Activated CD8-positive, alpha-beta T cell treated with anti-CD3 and anti-CD28 coated beads for 36 hours (primary cell): ENCODE measurements around the gene GGT1. TPM values are rescaled to one million over a fixed set of nuclear protein-coding genes. Genes with fewer than 3 reads are reported as not detected.

Experiments
- ATAC-seq: fragments of 200-7000 bp; cut with Tn5 transposase; one replicate; pipeline ENCODE4 v1.10.0; 2021; ENCODE audit warnings: mild to moderate bottlenecking, moderate library complexity
- CTCF ChIA-PET: fragments of 350-600 bp; sonication (Branson Sonifier 250); formaldehyde crosslinking; loops from one replicate; lab custom pipeline; 2021; ENCODE audit warnings: antibody characterized with exemption; lab: Charles Lee
- POLR2A ChIA-PET: fragments of 350-600 bp; sonication (Branson Sonifier 250); formaldehyde crosslinking; loops from one replicate; lab custom pipeline; 2021; ENCODE audit warnings: antibody characterized with exemption; lab: Charles Lee
- DNase-seq: peaks from one replicate; pipeline ENCODE4 v3.0.0-alpha.2; 2020
- H3K27ac Mint-ChIP-seq: one replicate; pipeline ENCODE4 v1.8.0; 2021; ENCODE audit warnings: mild to moderate bottlenecking, mixed read lengths
- H3K27me3 Mint-ChIP-seq: one replicate; pipeline ENCODE4 v1.8.0; 2021; ENCODE audit warnings: mixed read lengths
- H3K36me3 Mint-ChIP-seq: one replicate; pipeline ENCODE4 v1.8.0; 2021; ENCODE audit warnings: low read depth, mixed read lengths
- H3K4me1 Mint-ChIP-seq: one replicate; pipeline ENCODE4 v1.8.0; 2021; ENCODE audit warnings: low read depth, mixed read lengths
- H3K4me3 Mint-ChIP-seq: one replicate; pipeline ENCODE4 v1.8.0; 2021; ENCODE audit warnings: mild to moderate bottlenecking, moderate library complexity, mixed read lengths
- H3K9me3 Mint-ChIP-seq: one replicate; pipeline ENCODE4 v1.8.0; 2021; ENCODE audit warnings: mixed read lengths
- intact Hi-C: fragments of 100-400 bp; cut with micrococcal nuclease; formaldehyde crosslinking; loops from one replicate; pipeline ENCODE4 v1.10.0; 2022
- total RNA-seq, 2 experiments: library from RNA; stranded (reverse); gene quantifications; one replicate each; pipeline ENCODE4 v1.2.3, GENCODE V29; 2021
- TF ChIP-seq, protein P1 (sequence below): fragments of 200-600 bp; IDR thresholded peaks from one replicate; pipeline ENCODE4 v1.8.0; 2022; ENCODE audit warnings: antibody characterized with exemption, mild to moderate bottlenecking

GGT1 gene
- total RNA-seq, 2 experiments from 2014 or later: 15.6 to 17.8 TPM

DNA sequence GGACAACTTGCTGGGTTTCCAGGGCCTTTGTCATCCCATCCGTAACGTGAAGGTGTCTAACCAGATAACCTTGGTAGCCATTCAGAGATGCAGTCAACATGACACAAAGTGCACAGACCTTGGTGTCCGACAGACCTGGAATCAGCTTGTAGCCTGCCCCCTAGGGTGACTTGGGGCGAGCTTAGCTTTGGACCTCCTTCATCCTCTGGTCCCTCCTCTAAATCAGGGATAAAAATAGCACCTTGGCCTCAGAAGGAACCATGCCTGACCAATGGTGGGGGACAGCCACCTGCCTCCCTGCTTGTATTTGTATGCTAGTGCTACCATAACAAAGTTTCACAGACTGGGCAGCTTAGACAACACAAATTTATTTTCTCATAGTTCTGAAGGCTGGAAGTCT is 43.5 kb upstream of the GGT1 start:
- peaks cover 58% of the 10 kb centered on the region for H3K4me1 Mint-ChIP-seq
- peak overlapping the region; percentile 52 for H3K27ac Mint-ChIP-seq
- H3K27me3 Mint-ChIP-seq: no peaks in the 10 kb centered on the region
- TF ChIP-seq, protein P1, sequence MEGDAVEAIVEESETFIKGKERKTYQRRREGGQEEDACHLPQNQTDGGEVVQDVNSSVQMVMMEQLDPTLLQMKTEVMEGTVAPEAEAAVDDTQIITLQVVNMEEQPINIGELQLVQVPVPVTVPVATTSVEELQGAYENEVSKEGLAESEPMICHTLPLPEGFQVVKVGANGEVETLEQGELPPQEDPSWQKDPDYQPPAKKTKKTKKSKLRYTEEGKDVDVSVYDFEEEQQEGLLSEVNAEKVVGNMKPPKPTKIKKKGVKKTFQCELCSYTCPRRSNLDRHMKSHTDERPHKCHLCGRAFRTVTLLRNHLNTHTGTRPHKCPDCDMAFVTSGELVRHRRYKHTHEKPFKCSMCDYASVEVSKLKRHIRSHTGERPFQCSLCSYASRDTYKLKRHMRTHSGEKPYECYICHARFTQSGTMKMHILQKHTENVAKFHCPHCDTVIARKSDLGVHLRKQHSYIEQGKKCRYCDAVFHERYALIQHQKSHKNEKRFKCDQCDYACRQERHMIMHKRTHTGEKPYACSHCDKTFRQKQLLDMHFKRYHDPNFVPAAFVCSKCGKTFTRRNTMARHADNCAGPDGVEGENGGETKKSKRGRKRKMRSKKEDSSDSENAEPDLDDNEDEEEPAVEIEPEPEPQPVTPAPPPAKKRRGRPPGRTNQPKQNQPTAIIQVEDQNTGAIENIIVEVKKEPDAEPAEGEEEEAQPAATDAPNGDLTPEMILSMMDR: no peak
- peaks cover 49% of the 10 kb centered on the region for H3K36me3 Mint-ChIP-seq
- no peaks in the 10 kb centered on the region for H3K9me3 Mint-ChIP-seq
- ATAC-seq (no peak), DNase-seq (no peak)
- ChIA-PET POLR2A (interaction anchor here (1.0 kb wide), 1 partner anchor 14 kb away, joined by 4 read pairs; no protein-coding TSS in a partner anchor), CTCF (interaction anchor here (1.2 kb wide), 1 partner anchor 34 kb away, joined by 3 read pairs; no protein-coding TSS in a partner anchor)
- no peak overlapping the region for H3K4me3 Mint-ChIP-seq
- intact Hi-C loops: no loop called here

DNA sequence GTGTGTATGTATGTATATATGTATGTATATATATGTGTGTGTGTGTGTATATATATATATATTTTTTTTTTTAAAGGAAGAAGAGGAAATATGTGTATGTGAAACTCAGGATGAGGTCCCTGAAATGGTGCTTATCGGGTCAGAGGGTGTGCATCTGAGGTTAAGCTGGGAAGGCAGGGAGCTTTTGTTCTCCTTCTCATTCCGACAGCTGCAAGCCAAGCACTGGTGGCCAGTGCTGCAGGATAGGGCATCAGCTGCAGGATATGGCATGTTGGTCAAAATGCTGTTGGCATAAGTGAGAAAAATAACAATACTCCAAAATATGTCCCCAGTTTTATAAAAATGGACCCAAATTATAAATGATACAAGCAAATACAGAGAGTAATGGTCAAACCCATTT is 39.7 kb upstream of the GGT1 start:
- CTCF ChIA-PET: no interaction called here
- H3K27me3 Mint-ChIP-seq: no peaks in the 10 kb centered on the region
- H3K27ac Mint-ChIP-seq: no peak overlapping the region
- POLR2A ChIA-PET: interaction anchor here (1.0 to 1.6 kb wide), 3 partner anchors 9 to 21 kb away, joined by 3 to 4 read pairs (median 3); partner anchors contain the start of gene GUCD1
- intact Hi-C loops: no loop called here
- H3K9me3 Mint-ChIP-seq: no peaks in the 10 kb centered on the region
- peaks cover 63% of the 10 kb centered on the region for H3K4me1 Mint-ChIP-seq
- no peak for DNase-seq
- no peak for ATAC-seq
- TF ChIP-seq, protein P1: no peak
- no peak overlapping the region for H3K4me3 Mint-ChIP-seq
- H3K36me3 Mint-ChIP-seq: peaks cover 44% of the 10 kb centered on the region

DNA sequence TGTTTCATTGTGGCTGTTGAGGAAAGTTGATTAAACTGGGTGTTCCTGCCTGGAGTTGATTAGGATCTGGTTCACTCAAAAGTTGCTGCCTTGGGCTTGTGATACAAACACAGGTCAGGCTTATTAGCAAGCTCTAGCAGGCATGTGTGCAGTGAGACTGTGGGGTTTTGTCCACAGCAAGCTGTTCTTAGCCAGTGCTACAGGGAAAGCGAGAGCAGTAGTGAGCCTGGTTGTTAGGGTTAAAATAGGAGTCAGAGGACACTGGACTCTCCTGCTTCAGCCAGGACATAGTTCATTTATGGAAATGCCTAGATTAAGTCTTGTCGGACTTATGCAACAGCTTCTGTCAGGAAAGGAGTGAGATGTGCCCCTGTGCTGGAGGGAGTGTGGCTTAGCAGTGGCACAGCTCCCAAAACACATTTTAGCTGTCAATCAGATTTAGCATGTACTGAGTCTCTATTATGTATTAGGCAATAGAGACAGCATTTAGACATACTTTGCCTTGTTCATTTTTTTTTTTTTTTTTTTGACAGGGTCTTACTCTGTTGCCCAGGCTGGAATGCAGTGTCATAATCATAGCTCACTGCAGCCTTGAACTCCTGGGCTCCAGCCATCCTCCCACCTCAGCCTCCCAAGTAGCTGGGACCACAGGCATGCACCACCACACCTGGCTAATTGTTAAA is 38.5 kb upstream of the GGT1 start:
- CTCF ChIA-PET: no interaction called here
- ATAC-seq: no peak
- TF ChIP-seq, protein P1: no peak
- POLR2A ChIA-PET: interaction anchor here (1.1 to 1.6 kb wide), 3 partner anchors 8 to 18 kb away, joined by 3 to 4 read pairs (median 3); partner anchors contain the start of gene GUCD1
- Mint-ChIP-seq H3K36me3 (peaks cover 40% of the 10 kb centered on the region), H3K9me3 (no peaks in the 10 kb centered on the region), H3K27me3 (no peaks in the 10 kb centered on the region), H3K27ac (peak overlapping the region; percentile 55), H3K4me3 (no peak overlapping the region), H3K4me1 (peaks cover 51% of the 10 kb centered on the region)
- no peak for DNase-seq
- intact Hi-C loops: no loop called here

DNA sequence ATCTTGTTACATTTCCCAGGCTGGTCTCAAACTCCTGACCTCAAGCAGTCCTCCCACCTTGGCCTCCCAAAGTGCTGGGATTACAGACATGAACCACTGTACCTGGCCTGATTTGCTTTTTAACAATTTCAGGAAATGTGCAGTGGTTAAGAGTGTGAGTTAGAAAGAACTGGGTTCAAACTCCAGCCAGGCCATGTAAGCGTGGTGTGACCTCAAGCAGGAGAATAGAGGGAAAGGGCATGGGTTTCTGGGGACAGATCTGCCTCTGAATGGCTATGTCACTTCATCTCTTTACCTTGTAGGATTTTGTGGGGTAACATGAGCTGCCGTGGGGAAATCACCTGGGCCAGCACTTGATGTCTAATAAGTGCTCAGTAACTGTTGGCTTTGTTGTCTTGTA is 37.9 kb upstream of the GGT1 start:
- no peaks in the 10 kb centered on the region for H3K9me3 Mint-ChIP-seq
- H3K36me3 Mint-ChIP-seq: peaks cover 41% of the 10 kb centered on the region
- no peak for DNase-seq
- intact Hi-C loops: no loop called here
- TF ChIP-seq, protein P1: no peak
- no peak for ATAC-seq
- POLR2A ChIA-PET: interaction anchor here (1.1 to 1.6 kb wide), 2 partner anchors 9 to 11 kb away, joined by 3 to 4 read pairs; partner anchors contain the start of gene GUCD1
- no peak overlapping the region for H3K4me3 Mint-ChIP-seq
- CTCF ChIA-PET: no interaction called here
- H3K27me3 Mint-ChIP-seq: no peaks in the 10 kb centered on the region
- H3K4me1 Mint-ChIP-seq: peaks cover 48% of the 10 kb centered on the region
- H3K27ac Mint-ChIP-seq: peak overlapping the region; percentile 46

DNA sequence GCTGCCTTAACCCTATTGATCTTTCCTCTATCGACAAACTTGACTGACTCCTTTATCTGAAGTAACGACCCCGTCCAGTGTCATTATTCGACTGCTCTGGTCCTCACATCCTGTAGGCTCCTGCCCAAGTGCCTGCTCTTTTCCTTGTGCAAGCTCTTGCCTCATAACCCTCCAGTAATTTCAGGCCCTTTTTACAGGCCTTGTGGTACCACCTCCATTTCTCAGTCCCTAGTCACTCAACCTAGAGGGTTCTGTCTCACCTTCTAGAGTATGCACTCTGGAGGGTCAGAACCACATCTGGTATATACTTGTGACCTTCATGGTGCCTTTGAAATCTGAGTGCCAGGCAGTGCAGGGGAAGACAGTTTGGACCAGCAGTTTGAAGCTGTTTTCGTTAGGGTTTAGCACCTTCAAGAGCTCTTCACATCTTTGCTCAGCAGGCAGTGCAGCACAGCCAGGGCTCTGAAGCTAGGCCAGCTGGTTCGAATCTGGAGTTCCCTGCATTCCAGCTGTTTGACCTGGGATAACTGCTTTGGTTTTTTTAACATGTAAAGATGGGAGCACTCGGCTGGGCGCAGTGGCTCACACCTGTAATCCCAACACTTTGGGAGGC is 36.0 kb upstream of the GGT1 start:
- Mint-ChIP-seq H3K27me3 (no peaks in the 10 kb centered on the region), H3K4me1 (peaks cover 36% of the 10 kb centered on the region), H3K36me3 (peaks cover 43% of the 10 kb centered on the region), H3K4me3 (no peak overlapping the region), H3K27ac (peak overlapping the region; percentile 30), H3K9me3 (no peaks in the 10 kb centered on the region)
- CTCF ChIA-PET: no interaction called here
- TF ChIP-seq, protein P1: no peak
- intact Hi-C loops: no loop called here
- ATAC-seq: no peak
- POLR2A ChIA-PET: interaction anchor here (0.6 to 1.8 kb wide), 3 partner anchors 11 to 13 kb away, joined by 3 to 6 read pairs (median 5); partner anchors contain the start of gene SNRPD3
- DNase-seq: no peak
